Measurements from ENCODE around the gene DYNLT4.

- no peak for TF ChIP-seq FOXJ3 (CRISPR knock-in tag; IDR thresholded peaks at IDR 0.05; ENCODE audit: borderline replicate concordance)
- TF ChIP-seq NFYB (CRISPR knock-in tag; conservative IDR thresholded peaks at IDR 0.05; ENCODE audit: low read depth) = no peak
- TF ChIP-seq, protein P1, sequence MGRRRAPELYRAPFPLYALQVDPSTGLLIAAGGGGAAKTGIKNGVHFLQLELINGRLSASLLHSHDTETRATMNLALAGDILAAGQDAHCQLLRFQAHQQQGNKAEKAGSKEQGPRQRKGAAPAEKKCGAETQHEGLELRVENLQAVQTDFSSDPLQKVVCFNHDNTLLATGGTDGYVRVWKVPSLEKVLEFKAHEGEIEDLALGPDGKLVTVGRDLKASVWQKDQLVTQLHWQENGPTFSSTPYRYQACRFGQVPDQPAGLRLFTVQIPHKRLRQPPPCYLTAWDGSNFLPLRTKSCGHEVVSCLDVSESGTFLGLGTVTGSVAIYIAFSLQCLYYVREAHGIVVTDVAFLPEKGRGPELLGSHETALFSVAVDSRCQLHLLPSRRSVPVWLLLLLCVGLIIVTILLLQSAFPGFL (CRISPR knock-in tag; IDR thresholded peaks at IDR 0.05; ENCODE audit: borderline replicate concordance) = no peak
- no peak for TF ChIP-seq FOXK1 (CRISPR knock-in tag; IDR thresholded peaks at IDR 0.05)
- TF ChIP-seq GABPB1 (CRISPR knock-in tag; IDR thresholded peaks at IDR 0.05) = no peak
Observed at GRCh38 chr1:44777969-44778635, 29.0 kb downstream of the DYNLT4 start.

Measured in WTC11 (cell line).